NT2/D1 (cell line): ENCODE results near the gene NCOR1.
"Not testable (repeated sequence)": the region's sequence is repeated elsewhere in the genome, so short reads cannot be mapped to it uniquely, and the experiment has no call there.

Source experiments
- DNase-seq: peaks from one replicate; pipeline ENCODE4 v3.0.0-alpha.2; 2011; ENCODE audit warnings: low read depth, low spot score
- H3K27me3 ChIP-seq: 2 replicates; pipeline ENCODE4 v1.6.0; 2011; ENCODE audit warnings: mild to moderate bottlenecking; ENCODE audit not compliant: insufficient read length, insufficient read depth
- H3K36me3 ChIP-seq: 2 replicates; pipeline ENCODE4 v1.6.1; 2011; ENCODE audit warnings: mild to moderate bottlenecking, low read length, mixed read lengths; ENCODE audit not compliant: insufficient read depth, insufficient read length
- H3K4me1 ChIP-seq: 2 replicates; pipeline ENCODE4 v1.5.1; 2011; ENCODE audit not compliant: insufficient read depth, insufficient read length
- H3K4me3 ChIP-seq: 2 replicates; pipeline ENCODE4 v1.5.1; 2011; ENCODE audit warnings: low read depth; ENCODE audit not compliant: insufficient read length
- H3K9ac ChIP-seq: 2 replicates; pipeline ENCODE4 v1.6.0; 2011; ENCODE audit warnings: low read depth; ENCODE audit not compliant: insufficient read length
- H3K9me3 ChIP-seq: 2 replicates; pipeline ENCODE4 v1.5.1; 2011; ENCODE audit warnings: mild to moderate bottlenecking, low read length; ENCODE audit not compliant: insufficient read depth
- SUZ12 ChIP-seq: IDR thresholded peaks from 2 replicates; pipeline ENCODE4 v1.6.1; 2011; ENCODE audit not compliant: insufficient read length, insufficient read depth; ENCODE audit errors: extremely low read depth
- YY1 ChIP-seq: IDR thresholded peaks from 2 replicates; pipeline ENCODE4 v1.6.1; 2011; ENCODE audit not compliant: insufficient read length, insufficient read depth
- ZNF274 ChIP-seq: IDR thresholded peaks from 2 replicates; pipeline ENCODE4 v1.6.1; 2011; ENCODE audit warnings: mild to moderate bottlenecking, low read depth, low read length

Gene NCOR1

DNA sequence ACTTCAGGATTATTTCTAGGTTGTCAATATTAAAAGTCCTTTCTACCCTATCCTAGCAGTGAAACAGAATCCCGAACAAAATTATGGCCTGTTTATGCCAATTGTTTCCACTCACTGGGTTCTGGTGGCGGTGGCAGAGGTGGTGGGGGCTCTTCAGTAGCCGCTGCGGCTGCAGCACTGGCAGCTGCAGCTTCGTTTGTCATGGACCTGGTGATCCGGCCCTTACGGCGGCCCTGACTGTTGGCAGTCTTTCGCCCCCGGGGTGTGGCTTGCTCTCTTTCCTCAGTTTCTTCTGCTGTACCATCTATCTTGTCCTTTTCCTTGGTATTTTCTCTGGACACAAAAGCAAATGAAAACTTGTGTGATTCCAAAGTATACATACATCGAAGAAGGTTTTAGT, 94.4 kb downstream of the NCOR1 start:
- H3K9ac ChIP-seq: no peak overlapping the region
- H3K4me1 ChIP-seq: no peaks in the 10 kb centered on the region
- no peak for DNase-seq
- peaks cover 56% of the 10 kb centered on the region for H3K36me3 ChIP-seq
- TF ChIP-seq YY1 (no peak), ZNF274 (no peak), SUZ12 (no peak)
- no peak overlapping the region for H3K4me3 ChIP-seq
- H3K27me3 ChIP-seq: no peaks in the 10 kb centered on the region
- peaks cover 8% of the 10 kb centered on the region for H3K9me3 ChIP-seq

DNA sequence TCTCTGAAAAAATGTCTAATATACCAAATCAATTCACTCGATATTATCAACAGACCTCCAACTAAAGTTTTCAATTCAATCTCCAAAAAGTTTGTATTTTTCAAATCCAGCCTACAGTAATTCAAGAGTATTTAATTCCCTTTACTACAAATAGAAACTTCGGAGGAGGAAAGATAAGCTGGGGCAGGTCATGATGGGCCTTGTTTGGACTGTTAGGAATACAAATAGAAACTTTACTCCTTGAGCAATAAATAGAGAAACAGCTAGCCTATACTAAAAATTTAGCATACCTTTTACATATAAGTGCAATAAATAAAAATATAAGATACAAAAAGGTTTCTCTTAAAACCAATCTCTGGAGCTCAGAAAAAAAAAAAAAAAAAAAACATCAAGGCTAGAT, 98.2 kb downstream of the NCOR1 start:
- H3K4me3 ChIP-seq: no peak overlapping the region
- no peak for DNase-seq
- H3K27me3 ChIP-seq: no peaks in the 10 kb centered on the region
- H3K4me1 ChIP-seq: no peaks in the 10 kb centered on the region
- TF ChIP-seq YY1 (no peak), SUZ12 (no peak), ZNF274 (no peak)
- H3K9ac ChIP-seq: no peak overlapping the region
- H3K9me3 ChIP-seq: peaks cover 24% of the 10 kb centered on the region
- peaks cover 56% of the 10 kb centered on the region for H3K36me3 ChIP-seq

GRCh38 chr17:16115077-16115698, 100.1 kb downstream of the NCOR1 start:
- DNase-seq, H3K4me3 ChIP-seq, H3K27me3 ChIP-seq, H3K9ac ChIP-seq, H3K4me1 ChIP-seq: not testable (repeated sequence)
- Histone ChIP-seq H3K36me3 (peaks cover 46% of the 10 kb centered on the region), H3K9me3 (peaks cover 24% of the 10 kb centered on the region)

GRCh38 chr17:16108871-16109270, 106.5 kb downstream of the NCOR1 start:
- no peak for DNase-seq
- no peak for TF ChIP-seq YY1
- TF ChIP-seq ZNF274: no peak
- TF ChIP-seq SUZ12: no peak
- Histone ChIP-seq H3K4me1 (no peaks in the 10 kb centered on the region), H3K36me3 (peaks cover 28% of the 10 kb centered on the region), H3K9me3 (no peaks in the 10 kb centered on the region), H3K9ac (no peak overlapping the region), H3K4me3 (no peak overlapping the region), H3K27me3 (no peaks in the 10 kb centered on the region)

DNA sequence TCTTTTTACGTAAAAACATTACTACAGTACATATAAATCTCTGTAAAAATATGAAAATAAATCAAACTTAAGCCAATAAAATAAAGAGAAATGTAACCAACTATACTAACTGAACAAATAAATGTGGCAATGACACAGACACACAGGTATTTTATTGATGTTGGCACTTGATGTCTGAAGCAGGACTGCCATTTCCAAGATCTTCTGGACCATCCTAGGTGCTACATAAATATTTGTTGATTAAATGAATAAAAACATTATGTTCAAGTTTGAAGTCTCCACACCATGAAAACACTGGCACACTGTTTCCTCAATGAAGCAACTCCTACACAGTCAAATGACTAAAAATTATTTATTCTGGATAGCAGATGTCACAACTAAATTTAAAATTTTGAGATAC, 106.9 kb downstream of the NCOR1 start:
- TF ChIP-seq YY1: no peak
- no peak for TF ChIP-seq ZNF274
- no peak for TF ChIP-seq SUZ12
- Histone ChIP-seq H3K9me3 (no peaks in the 10 kb centered on the region), H3K36me3 (peaks cover 28% of the 10 kb centered on the region)

GRCh38 chr17:16107165-16107770, 108.1 kb downstream of the NCOR1 start:
- Histone ChIP-seq H3K9ac (no peak overlapping the region), H3K4me1 (no peaks in the 10 kb centered on the region), H3K9me3 (no peaks in the 10 kb centered on the region), H3K27me3 (no peaks in the 10 kb centered on the region), H3K4me3 (no peak overlapping the region), H3K36me3 (peaks cover 28% of the 10 kb centered on the region)
- no peak for TF ChIP-seq SUZ12
- TF ChIP-seq ZNF274: no peak
- TF ChIP-seq YY1: no peak
- DNase-seq: no peak

More for the DNA sequence above, 106.9 kb downstream of the NCOR1 start:
- Histone ChIP-seq H3K9ac (no peak overlapping the region), H3K4me3 (no peak overlapping the region), H3K4me1 (no peaks in the 10 kb centered on the region), H3K27me3 (no peaks in the 10 kb centered on the region)
- DNase-seq: no peak

- H3K9me3 ChIP-seq: no peaks in the 10 kb centered on the region
- H3K9ac ChIP-seq: no peak overlapping the region
- TF ChIP-seq ZNF274: no peak
- TF ChIP-seq SUZ12: no peak
- TF ChIP-seq YY1: no peak
- peaks cover 35% of the 10 kb centered on the region for H3K36me3 ChIP-seq
- no peak overlapping the region for H3K4me3 ChIP-seq
- no peak for DNase-seq
- no peaks in the 10 kb centered on the region for H3K4me1 ChIP-seq
- H3K27me3 ChIP-seq: no peaks in the 10 kb centered on the region
These were observed 109.0 kb downstream of the NCOR1 start for GRCh38 chr17:16106161-16106891.

GRCh38 chr17:16104189-16104588, 111.1 kb downstream of the NCOR1 start:
- Histone ChIP-seq H3K9ac (no peak overlapping the region), H3K4me3 (no peak overlapping the region), H3K9me3 (no peaks in the 10 kb centered on the region), H3K27me3 (no peaks in the 10 kb centered on the region), H3K4me1 (no peaks in the 10 kb centered on the region), H3K36me3 (peaks cover 45% of the 10 kb centered on the region)
- no peak for DNase-seq
- no peak for TF ChIP-seq ZNF274
- no peak for TF ChIP-seq YY1
